Gastrocnemius medialis (tissue), 4 donors: ENCODE measurements around the gene WWOX. TPM values are rescaled to one million over a fixed set of nuclear protein-coding genes. Genes with fewer than 3 reads are reported as not detected.

Experiments used
- ATAC-seq, 2 donors: fragments of 150-250 bp; one replicate each; pipeline ENCODE4 v1.9.1; 2016
- DNase-seq, 2 donors: peaks; one replicate each; pipeline ENCODE4 v3.0.0-alpha.2; 2019
- H3K27ac ChIP-seq, 4 donors: fragments of 200-600 bp; sonication (generic); 1 replicate in 1 of 4; 2 replicates in 3 of 4; pipeline ENCODE4 v1.5.1; 2016 to 2018; ENCODE audit warnings: mild to moderate bottlenecking in 2 of 4, moderate library complexity in 1 of 4
- H3K27me3 ChIP-seq, 3 donors: fragments of 200-600 bp; sonication (generic) in 2 of 3; 1 replicate in 1 of 3; 2 replicates in 2 of 3; pipeline versions ENCODE4 v1.5.1 to v1.6.0; 2016 to 2019; ENCODE audit warnings: mild to moderate bottlenecking in 1 of 3, moderate library complexity in 1 of 3
- H3K36me3 ChIP-seq, 2 donors: fragments of 200-600 bp; sonication (generic) in 1 of 2; one replicate each; pipeline ENCODE4 v1.5.1; 2017 to 2018
- H3K4me1 ChIP-seq, 2 donors: fragments of 200-600 bp; sonication (generic) in 1 of 2; one replicate each; pipeline ENCODE4 v1.5.1; 2016 to 2017; ENCODE audit warnings: mild to moderate bottlenecking in 2 of 2
- H3K4me3 ChIP-seq, 4 donors: fragments of 200-600 bp; sonication (generic) in 3 of 4; 1 replicate in 1 of 4; 2 replicates in 3 of 4; pipeline ENCODE4 v1.5.1; 2016 to 2019; ENCODE audit warnings: mild to moderate bottlenecking in 2 of 4
- H3K9me3 ChIP-seq, 3 donors: fragments of 200-600 bp; sonication (generic) in 2 of 3; 1 replicate in 1 of 3; 2 replicates in 2 of 3; pipeline ENCODE4 v1.5.1; 2016 to 2019
- POLR2A ChIP-seq, 2 donors: fragments of 450-650 bp; IDR thresholded peaks; one replicate each; pipeline ENCODE4 v1.6.1; 2017; ENCODE audit warnings: antibody characterized with exemption in 2 of 2, mild to moderate bottlenecking in 2 of 2, moderate library complexity in 2 of 2
- in situ Hi-C, 4 donors: fragments of 200-750 bp; cut with MboI; loops; one replicate each; pipeline versions ENCODE4 v1.15.0 to v1.8.0; 2017; ENCODE audit warnings: low sequenced_read_pairs in 4 of 4
- intact Hi-C: fragments of 100-400 bp; cut with DNase I; formaldehyde crosslinking; loops from one replicate; pipeline ENCODE4 v1.15.1; 2023; ENCODE audit warnings: low total_unique reads
- total RNA-seq, 4 donors: library from RNA; depleted of rRNA; stranded (reverse); fragments of >200 nt; gene quantifications; one replicate each; pipeline versions ENCODE4 v1.1.0 to v1.2.3, GENCODE V29; 2016
- TF ChIP-seq, protein P1 (sequence below), 5 experiments: fragments of 450-650 bp in 3 of 5; fragments of 200-600 bp in 2 of 5; sonication (generic) in 2 of 5; IDR thresholded peaks in 4 of 5; conservative IDR thresholded peaks in 1 of 5; 1 replicate in 4 of 5; 2 replicates in 1 of 5; pipeline ENCODE4 v1.5.1; 2016 to 2019; ENCODE audit warnings: antibody characterized with exemption in 5 of 5, mild to moderate bottlenecking in 3 of 5, moderate library complexity in 3 of 5

WWOX gene
- total RNA-seq, 4 donors from 2014 or later, result 3.3 to 13.0 (median 6.0) TPM

DNA sequence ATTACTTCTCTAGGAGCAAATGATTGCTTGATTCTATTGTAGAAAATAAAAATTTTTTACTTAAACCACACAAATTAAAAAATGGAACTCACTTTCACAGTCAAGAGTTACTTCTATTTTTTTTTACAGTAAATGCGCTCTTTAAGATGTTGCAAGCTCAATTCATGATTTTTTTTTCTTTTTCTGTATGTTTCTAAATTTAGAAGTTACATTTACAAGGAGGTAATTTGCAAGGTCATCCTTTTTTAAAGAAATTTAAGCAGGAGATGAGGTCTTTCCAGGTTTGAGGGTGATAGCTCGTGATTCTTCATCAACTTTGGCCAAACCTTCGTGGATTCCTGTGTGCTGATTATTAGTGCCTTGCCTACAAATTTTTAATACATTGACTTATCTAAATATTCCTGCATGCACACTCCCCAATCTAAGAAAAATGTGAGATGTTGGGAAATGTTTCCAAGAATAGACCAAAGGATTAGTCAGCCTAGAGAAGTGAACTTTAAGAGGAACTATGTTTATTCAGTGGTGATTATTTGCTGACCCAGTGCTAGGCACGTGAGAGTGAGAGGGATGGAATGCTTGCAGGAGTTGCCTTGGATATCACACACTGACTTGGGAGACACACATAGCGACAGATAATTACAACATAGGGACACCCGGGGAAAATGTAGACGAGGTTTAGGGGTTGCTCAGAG is 1071.2 kb downstream of the WWOX start:
- DNase-seq, result peak; percentile 6 to 24
- Histone ChIP-seq H3K27ac (no peak overlapping the region), H3K27me3 (no peaks in the 10 kb centered on the region), H3K9me3 (no peaks in the 10 kb centered on the region), H3K36me3 (no peaks in the 10 kb centered on the region), H3K4me1 (peaks cover 0 to 3% of the 10 kb centered on the region in 2 donors), H3K4me3 (no peak overlapping the region)
- in situ Hi-C loops (no loop called here), intact Hi-C loops (no loop called here)
- no peak for ATAC-seq
- TF ChIP-seq, protein P1, sequence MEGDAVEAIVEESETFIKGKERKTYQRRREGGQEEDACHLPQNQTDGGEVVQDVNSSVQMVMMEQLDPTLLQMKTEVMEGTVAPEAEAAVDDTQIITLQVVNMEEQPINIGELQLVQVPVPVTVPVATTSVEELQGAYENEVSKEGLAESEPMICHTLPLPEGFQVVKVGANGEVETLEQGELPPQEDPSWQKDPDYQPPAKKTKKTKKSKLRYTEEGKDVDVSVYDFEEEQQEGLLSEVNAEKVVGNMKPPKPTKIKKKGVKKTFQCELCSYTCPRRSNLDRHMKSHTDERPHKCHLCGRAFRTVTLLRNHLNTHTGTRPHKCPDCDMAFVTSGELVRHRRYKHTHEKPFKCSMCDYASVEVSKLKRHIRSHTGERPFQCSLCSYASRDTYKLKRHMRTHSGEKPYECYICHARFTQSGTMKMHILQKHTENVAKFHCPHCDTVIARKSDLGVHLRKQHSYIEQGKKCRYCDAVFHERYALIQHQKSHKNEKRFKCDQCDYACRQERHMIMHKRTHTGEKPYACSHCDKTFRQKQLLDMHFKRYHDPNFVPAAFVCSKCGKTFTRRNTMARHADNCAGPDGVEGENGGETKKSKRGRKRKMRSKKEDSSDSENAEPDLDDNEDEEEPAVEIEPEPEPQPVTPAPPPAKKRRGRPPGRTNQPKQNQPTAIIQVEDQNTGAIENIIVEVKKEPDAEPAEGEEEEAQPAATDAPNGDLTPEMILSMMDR (IDR thresholded peaks at IDR 0.05 in 4 of 5, conservative IDR thresholded peaks at IDR 0.05 in 1 of 5), result no peak
- TF ChIP-seq POLR2A (IDR thresholded peaks at IDR 0.05), result no peak

DNA sequence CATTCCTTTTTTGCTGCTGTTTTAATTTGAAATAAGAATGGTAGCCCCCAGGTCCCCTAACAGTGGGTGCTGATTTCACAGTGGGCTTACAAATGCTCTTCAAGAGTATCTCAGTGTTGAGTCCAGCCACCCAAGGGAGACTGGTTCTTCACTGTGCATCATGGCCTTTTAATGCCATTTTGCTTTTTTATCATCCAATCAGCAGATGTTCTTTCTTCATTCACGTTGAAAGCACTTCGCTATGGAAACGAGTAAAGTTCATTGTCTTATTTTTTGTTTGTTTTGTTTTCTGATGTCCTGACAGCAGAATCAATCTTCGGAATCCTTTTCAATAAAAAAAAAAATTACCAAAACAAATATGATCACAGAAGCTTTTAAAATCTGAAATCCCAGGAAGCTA is 1072.0 kb downstream of the WWOX start:
- no peak overlapping the region for H3K27ac ChIP-seq
- in situ Hi-C loops (no loop called here), intact Hi-C loops (no loop called here)
- no peak for TF ChIP-seq POLR2A (IDR thresholded peaks at IDR 0.05)
- TF ChIP-seq, protein P1 (IDR thresholded peaks at IDR 0.05 in 4 of 5, conservative IDR thresholded peaks at IDR 0.05 in 1 of 5), result no peak
- H3K4me3 ChIP-seq, result no peak overlapping the region
- H3K36me3 ChIP-seq, result no peaks in the 10 kb centered on the region
- no peaks in the 10 kb centered on the region for H3K9me3 ChIP-seq
- H3K27me3 ChIP-seq, result no peaks in the 10 kb centered on the region
- peaks cover 0 to 3% of the 10 kb centered on the region in 2 donors for H3K4me1 ChIP-seq
- no peak for DNase-seq
- ATAC-seq, result no peak

DNA sequence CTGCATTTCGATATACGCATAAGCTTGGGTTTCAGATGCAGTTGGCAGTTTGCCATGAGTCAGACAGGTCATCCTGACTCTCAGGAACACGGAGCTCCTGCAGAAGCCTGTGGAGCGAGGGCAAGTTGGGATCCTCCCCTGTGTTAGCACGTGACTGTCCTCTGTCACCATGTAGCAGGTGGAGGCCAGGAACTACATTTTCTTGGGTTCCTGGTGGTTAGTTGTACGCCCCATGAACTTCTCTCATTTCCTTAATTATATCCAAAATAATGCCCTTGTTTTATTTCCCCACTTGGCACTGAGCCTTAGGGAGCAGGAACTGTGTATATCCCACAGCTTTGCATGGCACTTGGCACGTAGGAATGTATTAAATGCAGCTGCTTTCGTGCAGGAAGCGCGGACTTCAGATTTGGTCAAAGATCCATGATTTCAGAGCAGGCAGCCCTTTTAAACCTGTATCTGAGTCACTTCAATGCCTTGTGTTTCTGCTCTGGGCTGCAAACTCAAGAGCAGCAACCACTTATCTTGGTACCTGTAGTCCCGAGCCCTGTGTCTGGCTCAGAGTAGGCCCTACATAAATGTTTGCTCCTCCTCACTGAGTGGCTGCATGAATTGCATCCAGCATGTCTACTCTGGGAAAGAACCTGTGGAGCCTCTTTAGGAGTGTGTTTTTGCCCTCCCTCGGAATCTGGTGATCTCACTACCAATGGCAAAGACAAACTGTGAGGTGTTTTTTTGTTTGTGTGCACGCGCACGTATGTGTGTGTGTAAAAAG is 1072.7 kb downstream of the WWOX start:
- Histone ChIP-seq H3K36me3 (no peaks in the 10 kb centered on the region), H3K27me3 (no peaks in the 10 kb centered on the region), H3K27ac (no peak overlapping the region), H3K9me3 (no peaks in the 10 kb centered on the region), H3K4me3 (no peak overlapping the region), H3K4me1 (peaks cover 0 to 3% of the 10 kb centered on the region in 2 donors)
- intact Hi-C loops (loop anchor here (1.0 kb wide), 1 partner anchor 25 kb away; no protein-coding TSS in a partner anchor), in situ Hi-C loops (no loop called here)
- TF ChIP-seq, protein P1 (IDR thresholded peaks at IDR 0.05 in 4 of 5, conservative IDR thresholded peaks at IDR 0.05 in 1 of 5), result no peak
- TF ChIP-seq POLR2A (IDR thresholded peaks at IDR 0.05), result no peak
- ATAC-seq (no peak), DNase-seq (no peak)

DNA sequence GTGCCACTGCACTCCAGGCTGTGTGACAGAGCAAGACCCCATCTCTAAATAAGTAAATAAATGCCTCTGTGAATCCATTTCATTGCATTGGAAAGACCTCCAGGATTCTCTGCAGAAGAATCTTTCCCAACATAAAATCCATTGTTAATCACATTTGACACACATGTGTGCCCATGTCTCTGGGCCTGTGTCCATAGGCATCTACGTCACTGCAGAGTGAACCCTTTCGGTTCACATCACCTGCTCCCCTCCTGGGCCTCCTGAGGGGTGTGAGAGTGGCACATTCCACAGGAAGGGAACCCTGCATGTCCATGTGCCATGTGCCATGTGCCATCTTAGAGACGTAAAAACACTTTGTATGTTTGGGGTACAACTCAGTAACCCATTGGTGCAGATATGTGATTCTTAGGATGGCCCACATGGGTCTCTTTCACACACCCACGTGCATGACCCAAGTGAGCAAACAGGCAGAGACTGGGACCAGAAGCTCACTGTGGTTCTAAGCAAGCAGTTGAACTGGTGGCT is 1073.6 kb downstream of the WWOX start:
- in situ Hi-C loops, result no loop called here
- Histone ChIP-seq H3K9me3 (no peaks in the 10 kb centered on the region), H3K27me3 (peaks cover 0 to 2% (median 0%) of the 10 kb centered on the region in 3 donors), H3K27ac (no peak overlapping the region), H3K4me3 (no peak overlapping the region), H3K36me3 (no peaks in the 10 kb centered on the region), H3K4me1 (peaks cover 0 to 3% of the 10 kb centered on the region in 2 donors)
- DNase-seq (no peak), ATAC-seq (no peak)
- intact Hi-C loops, result loop anchor here (1.0 kb wide), 1 partner anchor 26 kb away; no protein-coding TSS in a partner anchor
- TF ChIP-seq, protein P1 (IDR thresholded peaks at IDR 0.05 in 4 of 5, conservative IDR thresholded peaks at IDR 0.05 in 1 of 5), result no peak
- TF ChIP-seq POLR2A (IDR thresholded peaks at IDR 0.05), result no peak
